ENCODE results near the gene RNU1-3.
"Not testable (repeated sequence)": the region's sequence is repeated elsewhere in the genome, so short reads cannot be mapped to it uniquely, and the experiment has no call there.

The RNU1-3 gene

DNA sequence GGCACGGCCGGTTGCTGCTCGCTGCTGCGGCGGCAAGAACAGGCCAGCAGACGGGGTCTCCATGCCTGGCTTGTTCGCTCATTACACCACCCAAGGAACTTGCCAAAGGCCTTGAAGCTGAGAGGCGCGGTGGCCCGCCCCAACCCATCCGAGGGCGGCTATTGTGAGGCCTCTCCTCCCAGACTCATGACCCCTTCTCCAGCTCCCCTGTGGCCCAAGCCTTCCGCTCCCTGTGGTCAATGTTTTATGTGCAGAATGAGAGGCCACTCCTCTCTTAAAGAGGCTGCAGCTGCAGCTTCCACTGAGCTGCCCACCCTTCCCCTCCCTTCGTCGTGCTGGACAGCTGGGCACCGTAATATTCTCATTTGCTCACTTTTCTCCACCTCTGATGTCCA lies 27.6 kb upstream of the RNU1-3 start:
- H3K9ac ChIP-seq (ENCODE audit: low read length in 5 of 5); H3K27me3 ChIP-seq (ENCODE audit: control insufficient read depth in 5 of 5, insufficient read depth in 4 of 5, low read length in 5 of 5); H3K9me3 ChIP-seq (ENCODE audit: control insufficient read depth in 5 of 5, low read length in 5 of 5); H3K36me3 ChIP-seq (ENCODE audit: control insufficient read depth in 5 of 5, insufficient read depth in 5 of 5, low read length in 5 of 5); H3K4me1 ChIP-seq (ENCODE audit: control insufficient read depth in 5 of 5, insufficient read depth in 5 of 5, low read length in 5 of 5); H3K27ac ChIP-seq (ENCODE audit: low read depth, low read length); H3K4me3 ChIP-seq (ENCODE audit: low read depth in 1 of 5, low read length in 5 of 5): not testable (repeated sequence)

DNA sequence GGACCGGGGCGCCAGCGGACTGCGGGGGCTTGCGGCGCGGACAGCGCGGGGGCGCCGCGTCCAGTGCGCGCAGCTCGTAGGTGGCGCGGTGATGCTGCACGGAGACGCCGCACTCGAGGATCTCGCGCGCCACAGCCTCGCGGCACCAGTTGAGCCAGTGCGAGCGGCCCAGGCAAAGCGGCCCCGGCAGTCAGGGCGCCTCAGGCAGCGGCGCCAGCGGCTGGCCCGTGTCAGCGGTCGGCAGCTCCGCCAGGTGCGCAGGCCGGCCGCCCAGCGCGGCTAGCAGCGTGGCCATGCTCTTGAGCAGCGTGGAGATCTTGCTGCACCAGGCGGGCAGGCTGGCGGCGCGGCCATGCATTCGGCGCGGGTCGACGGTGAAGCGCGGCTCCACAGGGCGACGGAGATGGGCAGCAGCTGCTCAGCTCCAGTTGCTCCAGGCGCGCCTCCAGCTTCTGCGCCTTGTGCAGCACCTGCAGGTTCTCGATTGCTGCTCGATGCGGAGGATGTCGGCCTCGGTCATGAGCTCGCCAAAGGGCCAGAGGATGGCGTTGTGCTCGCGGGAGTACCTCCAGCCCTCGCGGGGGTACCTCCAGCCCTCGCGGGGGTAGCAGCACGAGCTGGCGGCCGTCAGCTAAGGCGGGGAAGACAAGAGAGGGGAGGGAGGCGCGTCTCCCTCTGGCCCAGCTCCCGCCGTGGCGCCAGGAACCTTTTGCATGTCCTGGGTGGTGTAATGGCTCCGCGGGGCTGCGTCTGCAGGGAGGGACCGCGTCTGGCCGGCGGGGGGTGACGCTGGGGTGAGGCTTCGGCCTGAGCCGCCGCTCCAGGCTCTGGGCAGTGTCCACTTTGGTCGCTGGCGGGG lies 26.9 kb upstream of the RNU1-3 start:
- H3K36me3 ChIP-seq (ENCODE audit: control insufficient read depth in 5 of 5, insufficient read depth in 5 of 5, low read length in 5 of 5); H3K27ac ChIP-seq (ENCODE audit: low read depth, low read length); H3K4me3 ChIP-seq (ENCODE audit: low read depth in 1 of 5, low read length in 5 of 5); H3K9me3 ChIP-seq (ENCODE audit: control insufficient read depth in 5 of 5, low read length in 5 of 5); H3K4me1 ChIP-seq (ENCODE audit: control insufficient read depth in 5 of 5, insufficient read depth in 5 of 5, low read length in 5 of 5); H3K27me3 ChIP-seq (ENCODE audit: control insufficient read depth in 5 of 5, insufficient read depth in 4 of 5, low read length in 5 of 5); H3K9ac ChIP-seq (ENCODE audit: low read length in 5 of 5): not testable (repeated sequence)

DNA sequence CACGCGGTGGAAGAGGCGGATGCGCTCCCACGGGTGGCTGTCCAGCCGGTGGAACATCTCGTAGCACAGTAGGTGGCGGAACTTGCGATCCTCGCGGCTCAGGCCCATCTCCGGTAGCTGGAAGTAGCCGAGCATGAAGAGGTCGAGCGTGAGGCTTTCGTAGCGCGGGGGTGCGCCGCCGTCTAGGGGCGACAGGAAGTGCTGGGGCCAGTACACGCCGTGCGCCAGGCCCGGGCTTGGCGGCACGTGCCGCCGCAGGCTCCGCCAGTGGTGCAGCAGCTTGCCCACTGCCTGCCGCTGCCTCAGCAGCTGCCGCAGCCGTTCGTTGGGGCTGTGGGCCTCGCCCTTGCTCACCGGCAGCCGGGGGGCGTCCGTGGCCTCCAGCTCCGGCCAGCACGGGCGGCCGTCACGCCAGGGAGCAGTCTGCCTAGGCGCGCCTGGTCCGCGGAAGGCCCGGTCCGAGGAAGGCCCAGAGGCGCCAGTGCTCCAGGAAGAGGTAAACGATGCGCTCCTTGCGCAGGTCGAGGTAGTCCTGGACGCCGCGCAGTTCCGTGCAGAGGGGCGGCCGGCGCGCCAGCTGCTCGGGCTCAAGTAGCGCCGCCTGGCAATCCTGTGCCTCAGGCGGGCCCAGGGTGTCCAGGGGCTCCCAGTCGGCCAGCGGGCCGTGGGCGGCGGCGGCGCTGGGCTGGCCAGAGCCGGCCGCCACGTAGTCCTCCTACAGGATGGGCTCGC lies 26.1 kb upstream of the RNU1-3 start:
- H3K27me3 ChIP-seq (ENCODE audit: control insufficient read depth in 5 of 5, insufficient read depth in 4 of 5, low read length in 5 of 5); H3K27ac ChIP-seq (ENCODE audit: low read depth, low read length); H3K4me3 ChIP-seq (ENCODE audit: low read depth in 1 of 5, low read length in 5 of 5); H3K9ac ChIP-seq (ENCODE audit: low read length in 5 of 5); H3K9me3 ChIP-seq (ENCODE audit: control insufficient read depth in 5 of 5, low read length in 5 of 5); H3K4me1 ChIP-seq (ENCODE audit: control insufficient read depth in 5 of 5, insufficient read depth in 5 of 5, low read length in 5 of 5); H3K36me3 ChIP-seq (ENCODE audit: control insufficient read depth in 5 of 5, insufficient read depth in 5 of 5, low read length in 5 of 5): not testable (repeated sequence)

DNA sequence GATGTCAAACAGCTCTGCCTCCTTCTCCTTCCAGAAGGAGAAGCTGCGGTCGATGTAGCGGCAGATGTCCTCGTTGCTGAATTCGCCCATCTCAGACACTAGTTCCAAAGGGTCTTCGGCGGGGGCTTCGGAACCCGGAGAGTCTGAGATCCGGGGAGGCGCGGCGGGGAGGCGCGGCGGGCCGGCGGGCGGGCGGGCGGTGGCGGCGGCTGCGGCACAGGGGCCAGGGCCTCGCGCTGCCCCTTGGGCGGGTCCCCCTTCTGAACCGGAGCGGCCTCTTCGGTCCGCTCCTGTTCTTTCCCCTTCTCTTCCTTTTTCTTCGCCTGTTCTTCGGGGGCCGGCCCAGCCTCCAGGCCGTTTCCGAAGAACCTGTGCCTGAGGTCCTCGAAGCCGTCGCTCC lies 25.5 kb upstream of the RNU1-3 start:
- not testable (repeated sequence) for H3K4me1 ChIP-seq (ENCODE audit: control insufficient read depth in 5 of 5, insufficient read depth in 5 of 5, low read length in 5 of 5); H3K4me3 ChIP-seq (ENCODE audit: low read depth in 1 of 5, low read length in 5 of 5); H3K36me3 ChIP-seq (ENCODE audit: control insufficient read depth in 5 of 5, insufficient read depth in 5 of 5, low read length in 5 of 5); H3K9ac ChIP-seq (ENCODE audit: low read length in 5 of 5); H3K27me3 ChIP-seq (ENCODE audit: control insufficient read depth in 5 of 5, insufficient read depth in 4 of 5, low read length in 5 of 5); H3K27ac ChIP-seq (ENCODE audit: low read depth, low read length); H3K9me3 ChIP-seq (ENCODE audit: control insufficient read depth in 5 of 5, low read length in 5 of 5)

DNA sequence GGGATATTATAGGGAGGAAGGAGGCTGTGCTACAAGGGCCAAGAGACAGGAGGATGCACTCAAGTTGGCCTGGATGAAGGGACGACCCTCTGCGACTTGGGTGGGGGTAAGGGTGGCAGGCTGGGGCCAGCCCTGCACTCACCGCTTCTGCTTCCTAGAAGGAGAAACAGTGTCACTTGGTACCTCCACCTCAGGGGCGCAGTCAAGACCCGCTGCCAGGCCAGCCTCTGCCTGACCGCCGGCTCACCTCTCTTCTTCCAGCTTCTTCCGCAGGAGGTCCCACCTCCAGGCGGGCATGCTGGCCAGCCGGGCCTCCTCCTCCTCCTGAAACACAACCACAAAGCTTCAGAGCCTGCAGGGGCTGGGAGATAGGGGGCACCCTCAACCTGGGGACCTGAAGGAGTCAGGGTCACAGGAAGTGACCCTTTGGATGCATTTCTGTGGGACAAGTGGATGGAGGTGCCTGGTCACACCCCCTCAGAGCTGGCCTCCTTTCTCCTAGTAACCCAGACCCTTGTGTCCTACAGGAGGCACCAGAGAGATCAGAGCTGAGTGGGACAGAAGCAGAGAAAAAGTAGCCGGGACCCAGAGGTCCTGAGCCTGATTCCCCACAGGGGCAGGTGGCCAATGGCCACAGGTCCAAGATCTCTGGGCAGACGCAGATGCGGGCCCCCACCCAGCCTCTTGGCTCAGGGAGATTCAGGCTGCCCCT lies 24.4 kb upstream of the RNU1-3 start:
- not testable (repeated sequence) for H3K4me1 ChIP-seq (ENCODE audit: control insufficient read depth in 5 of 5, insufficient read depth in 5 of 5, low read length in 5 of 5); H3K27me3 ChIP-seq (ENCODE audit: control insufficient read depth in 5 of 5, insufficient read depth in 4 of 5, low read length in 5 of 5); H3K4me3 ChIP-seq (ENCODE audit: low read depth in 1 of 5, low read length in 5 of 5)

DNA sequence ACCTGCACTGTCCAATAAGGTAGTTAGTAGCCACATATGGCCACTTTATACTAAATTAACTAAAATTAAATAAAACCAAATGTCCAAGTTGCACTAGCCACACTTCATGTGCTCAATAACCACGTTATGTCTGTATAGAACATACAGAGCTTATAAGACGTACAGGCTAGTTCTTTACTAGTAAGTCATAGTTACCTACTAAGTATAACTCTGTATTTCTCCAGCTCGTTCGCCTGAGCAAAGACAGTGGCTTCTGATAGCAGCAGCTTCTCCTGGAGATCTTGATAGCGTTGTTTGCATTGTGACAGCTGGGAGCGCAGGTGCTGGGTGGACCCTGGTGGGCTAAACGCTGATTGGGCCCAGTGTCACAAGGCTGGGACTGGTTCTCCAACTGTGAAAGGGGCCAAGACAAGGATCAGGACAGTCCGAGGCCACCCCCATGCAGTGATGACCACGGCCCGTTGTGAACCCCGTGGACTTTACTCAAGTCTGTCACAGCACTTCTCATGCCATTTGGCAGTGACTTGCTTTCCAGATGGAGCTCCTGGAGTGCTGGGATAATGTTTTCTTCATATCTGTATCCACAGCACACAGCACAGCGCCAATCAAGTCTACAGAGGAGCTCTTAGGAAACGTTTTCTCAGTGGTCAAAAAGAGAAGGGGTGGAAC lies 20.5 kb upstream of the RNU1-3 start:
- H3K4me1 ChIP-seq (ENCODE audit: control insufficient read depth in 5 of 5, insufficient read depth in 5 of 5, low read length in 5 of 5); H3K9ac ChIP-seq (ENCODE audit: low read length in 5 of 5); H3K27ac ChIP-seq (ENCODE audit: low read depth, low read length); H3K27me3 ChIP-seq (ENCODE audit: control insufficient read depth in 5 of 5, insufficient read depth in 4 of 5, low read length in 5 of 5); H3K36me3 ChIP-seq (ENCODE audit: control insufficient read depth in 5 of 5, insufficient read depth in 5 of 5, low read length in 5 of 5); H3K9me3 ChIP-seq (ENCODE audit: control insufficient read depth in 5 of 5, low read length in 5 of 5); H3K4me3 ChIP-seq (ENCODE audit: low read depth in 1 of 5, low read length in 5 of 5): not testable (repeated sequence)

More for the DNA sequence above, 24.4 kb upstream of the RNU1-3 start:
- H3K9me3 ChIP-seq (ENCODE audit: control insufficient read depth in 5 of 5, low read length in 5 of 5); H3K36me3 ChIP-seq (ENCODE audit: control insufficient read depth in 5 of 5, insufficient read depth in 5 of 5, low read length in 5 of 5); H3K27ac ChIP-seq (ENCODE audit: low read depth, low read length); H3K9ac ChIP-seq (ENCODE audit: low read length in 5 of 5): not testable (repeated sequence)

DNA sequence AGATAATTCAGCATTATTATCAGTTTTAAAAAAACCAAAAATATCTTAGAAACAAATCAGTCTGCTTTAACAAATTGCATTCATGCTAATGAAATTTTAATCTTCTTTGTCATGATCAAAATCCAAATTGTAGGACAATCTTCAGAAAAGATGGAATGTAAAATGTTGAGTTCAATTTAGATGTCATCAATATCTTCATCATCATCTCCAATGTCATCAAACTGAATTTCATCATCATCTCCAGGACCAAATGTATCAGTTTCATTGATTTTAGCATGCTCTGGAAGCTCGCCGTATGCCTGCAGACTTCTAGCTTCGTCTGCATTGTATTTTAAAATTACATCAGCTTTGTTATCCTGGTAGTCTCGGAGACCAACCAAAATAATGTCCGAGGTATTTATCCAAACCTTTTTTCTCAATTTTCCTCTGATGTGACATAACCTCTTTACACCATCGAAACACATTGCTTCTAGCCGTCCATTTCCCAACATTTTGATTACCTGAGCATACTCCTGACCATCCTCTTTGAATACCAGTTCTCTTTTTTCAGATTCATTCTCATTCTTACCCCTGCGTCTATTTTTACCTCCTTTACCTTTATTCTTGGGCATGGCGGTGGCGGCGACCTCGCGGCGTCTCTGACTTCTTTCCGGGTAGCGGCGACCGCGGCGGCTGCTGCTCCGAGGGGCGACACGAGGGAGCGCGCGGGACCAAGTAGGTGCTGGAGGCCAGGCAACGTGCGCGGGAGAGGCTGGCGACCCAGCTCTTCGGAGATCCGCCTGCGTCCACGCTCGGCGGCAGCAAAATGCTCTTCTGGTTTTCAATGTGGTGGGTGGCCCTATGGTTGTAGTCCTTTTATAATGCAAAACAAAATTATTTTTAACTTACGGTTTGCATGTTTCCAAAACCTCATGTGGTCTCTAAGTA lies 19.0 kb upstream of the RNU1-3 start:
- H3K9ac ChIP-seq (ENCODE audit: low read length in 5 of 5); H3K27me3 ChIP-seq (ENCODE audit: control insufficient read depth in 5 of 5, insufficient read depth in 4 of 5, low read length in 5 of 5); H3K4me3 ChIP-seq (ENCODE audit: low read depth in 1 of 5, low read length in 5 of 5); H3K9me3 ChIP-seq (ENCODE audit: control insufficient read depth in 5 of 5, low read length in 5 of 5); H3K4me1 ChIP-seq (ENCODE audit: control insufficient read depth in 5 of 5, insufficient read depth in 5 of 5, low read length in 5 of 5); H3K27ac ChIP-seq (ENCODE audit: low read depth, low read length); H3K36me3 ChIP-seq (ENCODE audit: control insufficient read depth in 5 of 5, insufficient read depth in 5 of 5, low read length in 5 of 5): not testable (repeated sequence)

DNA sequence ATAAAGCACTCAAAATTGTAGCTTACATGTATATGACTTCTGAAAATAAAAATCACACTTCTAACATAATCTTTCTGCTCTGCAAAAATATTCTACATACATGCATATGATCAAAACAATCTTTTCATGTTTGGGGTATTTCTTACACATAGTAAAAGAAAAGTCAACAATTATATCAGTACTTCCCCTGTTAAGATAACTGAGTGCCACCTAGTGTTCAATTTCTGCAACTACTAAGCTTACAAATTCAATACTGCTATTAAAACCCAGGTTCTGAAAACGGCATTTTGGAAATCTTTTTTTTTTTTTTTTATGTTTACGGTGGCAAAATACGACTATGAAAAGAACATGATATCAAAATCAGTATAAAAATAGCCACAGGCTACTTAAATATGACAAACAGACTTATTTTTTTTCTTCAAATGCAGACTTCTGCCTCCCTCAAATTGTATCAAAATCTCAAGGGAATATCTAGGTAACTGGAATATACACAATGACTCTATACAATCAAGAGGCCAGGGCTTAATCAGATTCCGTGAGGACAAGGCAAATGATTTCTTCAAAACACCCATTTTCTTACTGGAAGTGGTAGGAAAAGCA lies 18.1 kb upstream of the RNU1-3 start:
- not testable (repeated sequence) for H3K36me3 ChIP-seq (ENCODE audit: control insufficient read depth in 5 of 5, insufficient read depth in 5 of 5, low read length in 5 of 5); H3K27me3 ChIP-seq (ENCODE audit: control insufficient read depth in 5 of 5, insufficient read depth in 4 of 5, low read length in 5 of 5); H3K27ac ChIP-seq (ENCODE audit: low read depth, low read length); H3K4me1 ChIP-seq (ENCODE audit: control insufficient read depth in 5 of 5, insufficient read depth in 5 of 5, low read length in 5 of 5); H3K9me3 ChIP-seq (ENCODE audit: control insufficient read depth in 5 of 5, low read length in 5 of 5); H3K4me3 ChIP-seq (ENCODE audit: low read depth in 1 of 5, low read length in 5 of 5); H3K9ac ChIP-seq (ENCODE audit: low read length in 5 of 5)

DNA sequence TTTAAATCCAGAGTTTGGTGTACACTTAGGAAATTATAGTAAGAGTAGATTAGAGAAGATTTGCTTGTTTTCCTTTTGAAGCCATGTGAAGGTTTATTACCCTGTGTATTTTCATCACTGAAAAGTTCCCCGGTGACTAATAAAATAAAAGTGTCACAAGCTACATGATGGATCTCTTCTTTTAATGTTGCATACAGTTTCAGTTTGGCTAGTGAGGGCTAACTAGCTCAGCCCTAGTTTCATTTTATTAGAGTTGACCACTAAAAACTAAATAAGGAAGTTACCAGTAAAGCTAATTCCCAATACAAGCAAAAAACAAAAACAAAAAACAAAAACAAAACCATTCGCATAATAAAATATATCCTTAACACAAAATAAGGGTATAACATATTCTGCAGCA lies 17.4 kb upstream of the RNU1-3 start:
- not testable (repeated sequence) for H3K36me3 ChIP-seq (ENCODE audit: control insufficient read depth in 5 of 5, insufficient read depth in 5 of 5, low read length in 5 of 5); H3K9ac ChIP-seq (ENCODE audit: low read length in 5 of 5); H3K9me3 ChIP-seq (ENCODE audit: control insufficient read depth in 5 of 5, low read length in 5 of 5); H3K27me3 ChIP-seq (ENCODE audit: control insufficient read depth in 5 of 5, insufficient read depth in 4 of 5, low read length in 5 of 5); H3K27ac ChIP-seq (ENCODE audit: low read depth, low read length); H3K4me3 ChIP-seq (ENCODE audit: low read depth in 1 of 5, low read length in 5 of 5); H3K4me1 ChIP-seq (ENCODE audit: control insufficient read depth in 5 of 5, insufficient read depth in 5 of 5, low read length in 5 of 5)

Data from subcutaneous abdominal adipose tissue (tissue), 5 donors.